Measurements from ENCODE around the gene HSPB6. TPM values are rescaled to one million over a fixed set of nuclear protein-coding genes. Genes with fewer than 3 reads are reported as not detected.
"Not testable (repeated sequence)": the region's sequence is repeated elsewhere in the genome, so short reads cannot be mapped to it uniquely, and the experiment has no call there.

Gene HSPB6
- polyA plus RNA-seq, 4 donors: 19.4 to 32.3 (median 25.1) TPM

GRCh38 chr19:35786299-35787160, 29.7 kb upstream of the HSPB6 start:
- DNase-seq (ENCODE audit: low read depth in 4 of 4, low spot score in 2 of 4): no peak

GRCh38 chr19:35785339-35785627, 28.5 kb upstream of the HSPB6 start:
- no peak for DNase-seq (ENCODE audit: low read depth in 4 of 4, low spot score in 2 of 4)

- no peak for DNase-seq (ENCODE audit: low read depth in 4 of 4, low spot score in 2 of 4)
These were observed 27.9 kb upstream of the HSPB6 start for GRCh38 chr19:35784503-35785338.

GRCh38 chr19:35783469-35784434, 26.9 kb upstream of the HSPB6 start:
- DNase-seq (ENCODE audit: low read depth in 4 of 4, low spot score in 2 of 4): no peak

GRCh38 chr19:35782589-35782988, 25.8 kb upstream of the HSPB6 start:
- DNase-seq (ENCODE audit: low read depth in 4 of 4, low spot score in 2 of 4): no peak

GRCh38 chr19:35781650-35782049, 24.8 kb upstream of the HSPB6 start:
- DNase-seq (ENCODE audit: low read depth in 4 of 4, low spot score in 2 of 4): no peak

- no peak for DNase-seq (ENCODE audit: low read depth in 4 of 4, low spot score in 2 of 4)
These were observed 23.9 kb upstream of the HSPB6 start for GRCh38 chr19:35780717-35781116.

GRCh38 chr19:35780058-35780457, 23.2 kb upstream of the HSPB6 start:
- no peak for DNase-seq (ENCODE audit: low read depth in 4 of 4, low spot score in 2 of 4)

GRCh38 chr19:35779033-35779432, 22.2 kb upstream of the HSPB6 start:
- DNase-seq (ENCODE audit: low read depth in 4 of 4, low spot score in 2 of 4): no peak

GRCh38 chr19:35777961-35778360, 21.1 kb upstream of the HSPB6 start:
- DNase-seq (ENCODE audit: low read depth in 4 of 4, low spot score in 2 of 4): no peak

- no peak for DNase-seq (ENCODE audit: low read depth in 4 of 4, low spot score in 2 of 4)
These were observed 20.4 kb upstream of the HSPB6 start for GRCh38 chr19:35777086-35777841.

- no peak for DNase-seq (ENCODE audit: low read depth in 4 of 4, low spot score in 2 of 4)
These were observed 19.4 kb upstream of the HSPB6 start for GRCh38 chr19:35776102-35776788.

- peak; percentile 83 to 98 (median 96) for DNase-seq (ENCODE audit: low read depth in 4 of 4, low spot score in 2 of 4)
These were observed 18.7 kb upstream of the HSPB6 start, which contains the start of gene ARHGAP33 for GRCh38 chr19:35775298-35776101. Gene ARHGAP33, plus strand, starts transcription at chr19:35775564. Its CDS starts 95 bp downstream, at chr19:35775659.

- no peak for DNase-seq (ENCODE audit: low read depth in 4 of 4, low spot score in 2 of 4)
These were observed 18.1 kb upstream of the HSPB6 start for GRCh38 chr19:35775046-35775297.

- DNase-seq (ENCODE audit: low read depth in 4 of 4, low spot score in 2 of 4): no peak
These were observed 17.6 kb upstream of the HSPB6 start for GRCh38 chr19:35774274-35775045.

- DNase-seq (ENCODE audit: low read depth in 4 of 4, low spot score in 2 of 4): no peak
These were observed 16.4 kb upstream of the HSPB6 start for GRCh38 chr19:35773020-35773806.

GRCh38 chr19:35772362-35772761, 15.5 kb upstream of the HSPB6 start:
- not testable (repeated sequence) for DNase-seq (ENCODE audit: low read depth in 4 of 4, low spot score in 2 of 4)
